ENCODE data around the gene CASP6. TPM values are rescaled to one million over a fixed set of nuclear protein-coding genes. Genes with fewer than 3 reads are reported as not detected.

CASP6 gene
- total and polyA plus RNA-seq, 2 of the 8 experiments (the other 6 are each of a cell fraction or from before 2014, with no cell fraction given): 29.5 to 35.1 TPM

DNA sequence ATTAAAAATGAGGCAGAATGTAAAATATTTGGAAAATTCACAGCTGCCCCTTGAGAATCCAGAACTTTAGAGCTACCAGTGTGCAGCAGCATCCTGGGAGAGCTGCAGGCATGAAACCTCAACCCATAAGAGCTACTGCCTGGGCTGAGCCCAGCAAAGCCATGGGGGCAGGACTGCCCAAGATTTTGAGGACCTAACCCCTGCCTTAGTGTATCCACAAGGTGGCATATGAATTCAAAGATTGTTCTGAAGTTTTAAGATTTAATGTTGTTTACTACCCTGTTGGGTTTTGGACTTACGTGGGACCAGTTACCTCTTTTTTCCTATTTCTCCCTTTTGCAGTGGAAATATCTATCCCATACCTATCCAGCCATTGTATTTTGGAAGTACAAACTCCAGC is 26.4 kb downstream of the CASP6 start:
- WGBS, 2 experiments (ENCODE audit: extremely low coverage in 1 of 2, insufficient coverage in 1 of 2, insufficient read length in 1 of 2, insufficient replicate concordance in 2 of 2, low coverage in 1 of 2, low lambda C conversion rate in 2 of 2, missing lambda C conversion rate in 1 of 2): 94% methylated on average over 1 of the region's 1 CpG; no CpG with 5 or more reads in 1 of the 2 experiments
- no peak for FAIRE-seq
- no peak overlapping the region for H2BK120ac ChIP-seq (replicated peaks; ENCODE audit: low read depth, low read length)
- H3K4ac ChIP-seq (replicated peaks; ENCODE audit: insufficient read length, low read depth, low read length): no peak overlapping the region
- no peak overlapping the region for H3K56ac ChIP-seq (replicated peaks; ENCODE audit: insufficient read length, low read depth, low read length)
- H3K18ac ChIP-seq (ENCODE audit: extremely low read depth, low read length): no peak overlapping the region
- no peaks in the 10 kb centered on the region for H3K79me1 ChIP-seq (ENCODE audit: low read depth, low read length)
- no peak overlapping the region for H3K9ac ChIP-seq (replicated peaks in 1 of 4; ENCODE audit: extremely low read depth in 1 of 4, low read depth in 3 of 4, low read length in 3 of 4)
- no peak overlapping the region for H2AK5ac ChIP-seq (ENCODE audit: low read depth, low read length)
- no peak overlapping the region for H3K4me2 ChIP-seq (ENCODE audit: insufficient read depth in 1 of 2, low read depth in 2 of 2, low read length in 2 of 2)
- H2BK15ac ChIP-seq (ENCODE audit: low read length): no peak overlapping the region
- H3K4me3 ChIP-seq (ENCODE audit: extremely low read depth in 1 of 4, insufficient read depth in 2 of 4, low read depth in 3 of 4, low read length in 4 of 4): no peak overlapping the region
- peaks cover 3 to 20% of the 10 kb centered on the region in 2 experiments; a peak in 3 of 4 replicates for H3K9me3 ChIP-seq (ENCODE audit: insufficient read depth in 2 of 2, low read depth in 1 of 2, low read length in 1 of 2)
- no peaks in the 10 kb centered on the region for H3K27me3 ChIP-seq (replicated peaks in 1 of 4; ENCODE audit: control insufficient read depth in 3 of 4, extremely low read depth in 1 of 4, insufficient read depth in 3 of 4, low read length in 3 of 4)
- H3K23ac ChIP-seq (ENCODE audit: insufficient read length): no peak overlapping the region
- CTCF ChIA-PET (ENCODE audit: partially characterized antibody): no interaction called here
- H4K8ac ChIP-seq (ENCODE audit: extremely low read depth, insufficient read depth, low read length): no peak overlapping the region
- no peak overlapping the region for H4K91ac ChIP-seq (replicated peaks; ENCODE audit: insufficient read length, low read length)
- no peak overlapping the region for H2BK5ac ChIP-seq (ENCODE audit: low read depth, low read length)
- H3K14ac ChIP-seq (ENCODE audit: insufficient read length): no peak overlapping the region
- POLR2A ChIA-PET (ENCODE audit: partially characterized antibody): interaction anchor here (0.9 kb wide), 1 partner anchor 297 kb away, joined by 5 read pairs; no protein-coding TSS in a partner anchor
- TF ChIP-seq SP1 (IDR thresholded peaks at IDR 0.05; ENCODE audit: low read depth, low read length) (no peak), POLR2AphosphoS5 (IDR thresholded peaks at IDR 0.05; ENCODE audit: low read depth, low read length) (no peak), MAFK (IDR thresholded peaks at IDR 0.05; ENCODE audit: low read depth, low read length) (no peak), TCF12 (IDR thresholded peaks at IDR 0.05; ENCODE audit: low read depth, low read length) (no peak), SUZ12 (IDR thresholded peaks at IDR 0.05; ENCODE audit: low read length) (no peak), TEAD4 (IDR thresholded peaks at IDR 0.05; ENCODE audit: low read depth, low read length) (no peak), CEBPB (IDR thresholded peaks at IDR 0.05; ENCODE audit: low read depth, low read length) (no peak), FOSL1 (IDR thresholded peaks at IDR 0.05; ENCODE audit: insufficient read depth, low read depth, low read length) (no peak), SP4 (IDR thresholded peaks at IDR 0.05; ENCODE audit: low read length) (no peak), GABPA (IDR thresholded peaks at IDR 0.05; ENCODE audit: borderline replicate concordance, insufficient read depth, low read length) (no peak)
- H4K5ac ChIP-seq (ENCODE audit: insufficient read length, low read depth, low read length): no peak overlapping the region
- no peak for DNase-seq (ENCODE audit: low read depth in 1 of 2, low spot score in 2 of 2)
- no peaks in the 10 kb centered on the region; the same call in 1 of the 2 replicates for H3K23me2 ChIP-seq (ENCODE audit: low read depth, low read length)
- peaks cover 0 to 2% (median 0%) of the 10 kb centered on the region in 4 experiments; a peak in 1 of 7 replicates for H3K4me1 ChIP-seq (replicated peaks in 1 of 4; ENCODE audit: control insufficient read depth in 3 of 4, insufficient read depth in 4 of 4, low read length in 3 of 4)
- no peak overlapping the region for H2BK20ac ChIP-seq (ENCODE audit: low read length)
- H3K27ac ChIP-seq (ENCODE audit: low read depth, low read length): no peak overlapping the region
- H2AFZ ChIP-seq (ENCODE audit: low read length): no peak overlapping the region
- H2BK12ac ChIP-seq (ENCODE audit: low read depth, low read length): no peak overlapping the region
- no peaks in the 10 kb centered on the region for H4K20me1 ChIP-seq (replicated peaks in 1 of 2; ENCODE audit: control insufficient read depth in 1 of 2, insufficient read depth in 2 of 2, low read length in 2 of 2)
- peaks cover 0 to 9% (median 0%) of the 10 kb centered on the region in 4 experiments; a peak in 1 of 8 replicates for H3K36me3 ChIP-seq (ENCODE audit: control insufficient read depth in 2 of 4, insufficient read depth in 4 of 4, low read length in 3 of 4)
- H3K79me2 ChIP-seq (ENCODE audit: control insufficient read depth in 1 of 2, insufficient read depth in 2 of 2, low read length in 2 of 2): no peaks in the 10 kb centered on the region
